GM12878 (cell line): ENCODE measurements around the gene TMEM144. TPM values are rescaled to one million over a fixed set of nuclear protein-coding genes. Genes with fewer than 3 reads are reported as not detected.

ENCODE experiments used
- ATAC-seq: fragments of 200-7000 bp; cut with Tn5 transposase; 3 replicates; pipeline ENCODE4 v1.9.1; 2020; ENCODE audit warnings: mild to moderate bottlenecking, moderate library complexity
- BruUV-seq: library from RNA; stranded (reverse); fragments of 400-500 nt; replicated peaks from 2 replicates; lab custom pipeline; 2021; lab: Mats Ljungman, UMichigan
- CTCF ChIA-PET: fragments of 300-600 bp; sonication (Branson Sonifier 250); formaldehyde crosslinking; extraction: SDS; loops from one replicate; lab custom pipeline; 2021; ENCODE audit warnings: inconsistent platforms; lab: Yijun Ruan, JAX
- POLR2A ChIA-PET: fragments of 350-600 bp; formaldehyde crosslinking; extraction: SDS; loops from one replicate; lab custom pipeline; 2021; ENCODE audit warnings: inconsistent platforms; lab: Charles Lee
- RAD21 ChIA-PET: fragments of 300-600 bp; sonication (Branson Sonifier 250); formaldehyde crosslinking; loops from one replicate; lab custom pipeline; 2023; ENCODE audit warnings: antibody characterized with exemption; ENCODE audit not compliant: unreplicated experiment; lab: Charles Lee
- SMC1A ChIA-PET: fragments of 300-600 bp; sonication (Branson Sonifier 250); formaldehyde crosslinking; loops from one replicate; lab custom pipeline; 2023; ENCODE audit not compliant: unreplicated experiment, uncharacterized antibody; lab: Charles Lee
- DNase-seq: peaks from one replicate; pipeline ENCODE4 v3.0.0-alpha.2; 2011; ENCODE audit warnings: low read depth, low spot score
- FAIRE-seq: peaks from 3 replicates; lab custom pipeline; 2011; peaks lifted over from hg19 to GRCh38; lab: Jason Lieb, UNC
- H2AFZ ChIP-seq: 2 replicates; pipeline ENCODE4 v1.6.0; 2011; ENCODE audit warnings: low read depth, low read length, control low read depth; ENCODE audit not compliant: control insufficient read depth
- H3K27ac ChIP-seq: 2 replicates; pipeline ENCODE4 v1.5.1; 2011; ENCODE audit warnings: control low read depth; ENCODE audit not compliant: control insufficient read depth, insufficient read depth
- H3K27me3 ChIP-seq, 2 experiments: replicated peaks in 1 of 2; 2 replicates each; pipeline versions ENCODE4 v1.6.0 to v1.6.1; 2011; ENCODE audit warnings: low read length in 1 of 2; ENCODE audit not compliant: control insufficient read depth in 2 of 2, insufficient read depth in 2 of 2
- H3K36me3 ChIP-seq, 2 experiments: 2 replicates each; pipeline ENCODE4 v1.5.1; 2011; ENCODE audit warnings: low read length in 1 of 2; ENCODE audit not compliant: control insufficient read depth in 2 of 2, insufficient read depth in 2 of 2
- H3K4me1 ChIP-seq: 2 replicates; pipeline ENCODE4 v1.6.1; 2011; ENCODE audit warnings: mild to moderate bottlenecking, low read length, moderate library complexity, mixed read lengths; ENCODE audit not compliant: control insufficient read depth, insufficient read depth
- H3K4me2 ChIP-seq: 2 replicates; pipeline ENCODE4 v1.6.0; 2011; ENCODE audit warnings: control low read depth; ENCODE audit not compliant: control insufficient read depth, insufficient read depth
- H3K4me3 ChIP-seq: fragments of 200-600 bp; sonication (generic); 2 replicates; pipeline ENCODE4 v1.5.1; 2016
- H3K79me2 ChIP-seq: 2 replicates; pipeline ENCODE4 v1.6.0; 2011; ENCODE audit warnings: low read length; ENCODE audit not compliant: control insufficient read depth, insufficient read depth
- H3K9ac ChIP-seq: 2 replicates; pipeline ENCODE4 v1.8.0; 2011; ENCODE audit warnings: low read length, control low read depth, mixed read lengths; ENCODE audit not compliant: control insufficient read depth, insufficient read depth
- H3K9me3 ChIP-seq: replicated peaks from 3 replicates; pipeline ENCODE4 v1.5.1; 2011; ENCODE audit warnings: mild to moderate bottlenecking, low read length; ENCODE audit not compliant: control insufficient read depth, insufficient read depth
- H4K20me1 ChIP-seq: 2 replicates; pipeline ENCODE4 v1.6.0; 2011; ENCODE audit not compliant: control insufficient read depth, insufficient read depth
- GATAD2B ChIP-seq: fragments of 450-650 bp; conservative IDR thresholded peaks from 2 replicates; pipeline ENCODE4 v1.6.1; 2017; ENCODE audit warnings: low read depth, mild to moderate bottlenecking, moderate library complexity
- HDAC6 ChIP-seq: fragments of 200-600 bp; sonication (generic); IDR thresholded peaks from one replicate; pipeline ENCODE4 v1.8.0; 2017; ENCODE audit warnings: antibody characterized with exemption; ENCODE audit not compliant: unreplicated experiment
- HDGF ChIP-seq: fragments of 450-650 bp; IDR thresholded peaks from 2 replicates; pipeline ENCODE4 v1.6.1; 2016; ENCODE audit warnings: antibody characterized with exemption
- IKZF2 ChIP-seq, 2 experiments: fragments of 450-650 bp; IDR thresholded peaks; 2 replicates each; pipeline ENCODE4 v1.6.1; 2017; ENCODE audit warnings: mild to moderate bottlenecking in 2 of 2, moderate library complexity in 2 of 2
- WGBS: methylation state at CpG from one replicate; pipeline ENCODE4 v1.1.6; 2016; ENCODE audit warnings: low lambda C conversion rate; ENCODE audit not compliant: insufficient replicate concordance, insufficient coverage; ENCODE audit errors: missing lambda C conversion rate; 5-methylcytosine and 5-hydroxymethylcytosine counted together
- in situ Hi-C: fragments of 300-500 bp; cut with MboI; formaldehyde crosslinking; loops from 9 replicates; pipeline ENCODE4 v1.14.3; 2018; ENCODE audit warnings: mixed read lengths
- intact Hi-C: fragments of 100-400 bp; cut with micrococcal nuclease; formaldehyde crosslinking; loops from one replicate; pipeline ENCODE4 v1.14.2; 2022; ENCODE audit not compliant: unreplicated experiment
- polyA plus RNA-seq, 11 experiments: library from polyadenylated mRNA; depleted of rRNA in 4 of 11; unstranded in 6 of 11; stranded (reverse) in 5 of 11; fragments of >200 nt; fragmentation: Nextera tagmentation in 4 of 11; fragmentation: Illumina TruSeq in 1 of 11; extraction: Ambion mirVana in 4 of 11; extraction: Trizol in 1 of 11; gene quantifications; 1 replicate in 1 of 11; 2 replicates in 10 of 11; pipeline versions ENCODE4 v1.2.1 to v1.2.3, GENCODE V29; 2011 to 2016; ENCODE audit warnings: inconsistent platforms in 2 of 11, missing spikeins in 2 of 11, low read depth in 1 of 11
- total RNA-seq, 4 experiments: library from RNA; depleted of rRNA in 3 of 4; stranded (reverse); fragments of >200 nt in 3 of 4; fragmentation: Illumina TruSeq in 1 of 4; extraction: Trizol in 1 of 4; gene quantifications; 2 replicates each; pipeline versions ENCODE4 v1.2.1 to v1.2.3, GENCODE V29; 2013 to 2021
- TF ChIP-seq, protein P1 (sequence below): IDR thresholded peaks from 2 replicates; pipeline ENCODE4 v1.6.1; 2011; ENCODE audit warnings: low read depth, low read length, improper control_type of control experiment, borderline replicate concordance
- TF ChIP-seq, protein P2 (sequence below): IDR thresholded peaks from 2 replicates; pipeline ENCODE4 v1.6.1; 2011; ENCODE audit warnings: borderline replicate concordance, low read depth, mild to moderate bottlenecking, moderate library complexity, mixed read lengths, low read length; ENCODE audit not compliant: insufficient read depth; ENCODE audit errors: extremely low read length
- TF ChIP-seq, protein P3 (sequence below): fragments of 150-350 bp; IDR thresholded peaks from 2 replicates; pipeline ENCODE4 v1.6.1; 2016; ENCODE audit warnings: low read depth, low read length
- TF ChIP-seq, protein P4 (sequence below): fragments of 450-650 bp; formaldehyde crosslinking; IDR thresholded peaks from 2 replicates; pipeline ENCODE4 v1.5.0; 2022; ENCODE audit warnings: mild to moderate bottlenecking, missing genetic modification characterization

TMEM144 gene
- total and polyA plus RNA-seq, 10 of the 15 experiments (the other 5 are each of a cell fraction or from before 2014, with no cell fraction given): 0.08 to 1.8 (median 1.4) TPM

DNA sequence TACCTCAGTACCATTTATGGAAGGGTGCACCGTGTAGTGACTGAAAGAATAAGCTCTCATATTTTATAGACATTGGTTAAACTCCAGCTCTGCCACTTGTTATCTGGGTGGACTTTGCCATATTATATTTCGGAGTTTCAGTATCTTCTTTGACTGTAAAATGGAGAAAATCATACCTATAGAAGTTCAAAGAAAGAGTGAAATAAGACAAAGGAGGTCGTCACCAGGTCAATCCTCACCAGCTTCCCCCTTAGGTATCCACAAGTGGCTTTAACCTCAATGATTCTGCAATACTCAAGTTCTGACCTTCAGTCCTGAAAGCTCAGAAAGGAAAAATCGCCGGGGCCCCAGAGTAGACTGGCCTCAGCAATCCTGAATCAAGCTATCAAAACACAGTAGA, 64.3 kb downstream of the TMEM144 start:
- ATAC-seq: no peak
- Histone ChIP-seq H3K4me3 (no peak overlapping the region), H4K20me1 (no peaks in the 10 kb centered on the region), H3K36me3 (no peaks in the 10 kb centered on the region), H3K4me1 (no peaks in the 10 kb centered on the region), H2AFZ (no peak overlapping the region), H3K27ac (no peak overlapping the region), H3K79me2 (no peaks in the 10 kb centered on the region), H3K9me3 (no peaks in the 10 kb centered on the region), H3K4me2 (no peak overlapping the region), H3K27me3 (no peaks in the 10 kb centered on the region), H3K9ac (no peak overlapping the region)
- CTCF ChIA-PET: interaction anchor here (1.8 kb wide), 1 partner anchor 19 kb away, joined by 7 read pairs; no protein-coding TSS in a partner anchor
- 2% methylated on average over 5 of the region's 5 CpGs for WGBS
- RAD21 ChIA-PET: no interaction called here
- SMC1A ChIA-PET: interaction anchor here (0.6 kb wide), 1 partner anchor 331 kb away, joined by 3 read pairs; no protein-coding TSS in a partner anchor
- in situ Hi-C loops: loop anchor here (25.0 kb wide), 1 partner anchor 938 kb away; no protein-coding TSS in a partner anchor
- no peak for FAIRE-seq
- TF ChIP-seq HDAC6 (no peak), HDGF (no peak), IKZF2 (IDR thresholded peaks at IDR 0.05) (no peak)
- TF ChIP-seq, protein P1, sequence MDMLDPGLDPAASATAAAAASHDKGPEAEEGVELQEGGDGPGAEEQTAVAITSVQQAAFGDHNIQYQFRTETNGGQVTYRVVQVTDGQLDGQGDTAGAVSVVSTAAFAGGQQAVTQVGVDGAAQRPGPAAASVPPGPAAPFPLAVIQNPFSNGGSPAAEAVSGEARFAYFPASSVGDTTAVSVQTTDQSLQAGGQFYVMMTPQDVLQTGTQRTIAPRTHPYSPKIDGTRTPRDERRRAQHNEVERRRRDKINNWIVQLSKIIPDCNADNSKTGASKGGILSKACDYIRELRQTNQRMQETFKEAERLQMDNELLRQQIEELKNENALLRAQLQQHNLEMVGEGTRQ: no peak
- TF ChIP-seq, protein P2, sequence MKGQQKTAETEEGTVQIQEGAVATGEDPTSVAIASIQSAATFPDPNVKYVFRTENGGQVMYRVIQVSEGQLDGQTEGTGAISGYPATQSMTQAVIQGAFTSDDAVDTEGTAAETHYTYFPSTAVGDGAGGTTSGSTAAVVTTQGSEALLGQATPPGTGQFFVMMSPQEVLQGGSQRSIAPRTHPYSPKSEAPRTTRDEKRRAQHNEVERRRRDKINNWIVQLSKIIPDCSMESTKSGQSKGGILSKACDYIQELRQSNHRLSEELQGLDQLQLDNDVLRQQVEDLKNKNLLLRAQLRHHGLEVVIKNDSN: no peak
- intact Hi-C loops: no loop called here
- BruUV-seq: no TSS peak
- POLR2A ChIA-PET: no interaction called here
- no peak for DNase-seq

DNA sequence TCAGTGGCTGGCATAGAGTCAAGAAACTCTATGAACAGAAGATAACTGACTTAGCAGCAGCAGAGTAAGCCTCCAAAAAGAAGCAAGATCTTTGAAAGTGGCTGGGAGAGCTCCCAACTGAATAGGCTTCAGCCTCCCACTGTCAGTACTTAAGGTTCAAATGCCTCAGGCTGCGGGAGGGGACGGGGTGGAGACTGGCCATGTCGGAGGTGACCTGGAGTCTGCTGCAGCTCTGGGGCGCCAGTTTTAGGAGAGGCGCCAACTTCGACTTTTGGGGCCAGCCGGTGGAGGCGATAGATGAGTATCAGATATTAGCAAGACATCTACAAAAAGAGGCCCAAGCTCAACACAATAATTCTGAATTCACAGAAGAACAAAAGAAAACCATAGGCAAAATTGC, 67.3 kb downstream of the TMEM144 start:
- RAD21 ChIA-PET: no interaction called here
- Histone ChIP-seq H3K36me3 (no peaks in the 10 kb centered on the region), H3K4me1 (no peaks in the 10 kb centered on the region), H4K20me1 (no peaks in the 10 kb centered on the region), H3K4me2 (no peak overlapping the region), H3K4me3 (no peak overlapping the region), H2AFZ (no peak overlapping the region), H3K27me3 (no peaks in the 10 kb centered on the region), H3K27ac (no peak overlapping the region), H3K79me2 (no peaks in the 10 kb centered on the region), H3K9me3 (no peaks in the 10 kb centered on the region), H3K9ac (no peak overlapping the region)
- 56% methylated on average over 8 of the region's 8 CpGs for WGBS
- FAIRE-seq (no peak), ATAC-seq (no peak), DNase-seq (no peak)
- CTCF ChIA-PET: no interaction called here
- in situ Hi-C loops (no loop called here), intact Hi-C loops (no loop called here)
- POLR2A ChIA-PET: no interaction called here
- SMC1A ChIA-PET: no interaction called here
- BruUV-seq: no TSS peak
- TF ChIP-seq, protein P3, sequence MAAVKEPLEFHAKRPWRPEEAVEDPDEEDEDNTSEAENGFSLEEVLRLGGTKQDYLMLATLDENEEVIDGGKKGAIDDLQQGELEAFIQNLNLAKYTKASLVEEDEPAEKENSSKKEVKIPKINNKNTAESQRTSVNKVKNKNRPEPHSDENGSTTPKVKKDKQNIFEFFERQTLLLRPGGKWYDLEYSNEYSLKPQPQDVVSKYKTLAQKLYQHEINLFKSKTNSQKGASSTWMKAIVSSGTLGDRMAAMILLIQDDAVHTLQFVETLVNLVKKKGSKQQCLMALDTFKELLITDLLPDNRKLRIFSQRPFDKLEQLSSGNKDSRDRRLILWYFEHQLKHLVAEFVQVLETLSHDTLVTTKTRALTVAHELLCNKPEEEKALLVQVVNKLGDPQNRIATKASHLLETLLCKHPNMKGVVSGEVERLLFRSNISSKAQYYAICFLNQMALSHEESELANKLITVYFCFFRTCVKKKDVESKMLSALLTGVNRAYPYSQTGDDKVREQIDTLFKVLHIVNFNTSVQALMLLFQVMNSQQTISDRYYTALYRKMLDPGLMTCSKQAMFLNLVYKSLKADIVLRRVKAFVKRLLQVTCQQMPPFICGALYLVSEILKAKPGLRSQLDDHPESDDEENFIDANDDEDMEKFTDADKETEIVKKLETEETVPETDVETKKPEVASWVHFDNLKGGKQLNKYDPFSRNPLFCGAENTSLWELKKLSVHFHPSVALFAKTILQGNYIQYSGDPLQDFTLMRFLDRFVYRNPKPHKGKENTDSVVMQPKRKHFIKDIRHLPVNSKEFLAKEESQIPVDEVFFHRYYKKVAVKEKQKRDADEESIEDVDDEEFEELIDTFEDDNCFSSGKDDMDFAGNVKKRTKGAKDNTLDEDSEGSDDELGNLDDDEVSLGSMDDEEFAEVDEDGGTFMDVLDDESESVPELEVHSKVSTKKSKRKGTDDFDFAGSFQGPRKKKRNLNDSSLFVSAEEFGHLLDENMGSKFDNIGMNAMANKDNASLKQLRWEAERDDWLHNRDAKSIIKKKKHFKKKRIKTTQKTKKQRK: no peak
- TF ChIP-seq GATAD2B: no peak
- TF ChIP-seq, protein P4, sequence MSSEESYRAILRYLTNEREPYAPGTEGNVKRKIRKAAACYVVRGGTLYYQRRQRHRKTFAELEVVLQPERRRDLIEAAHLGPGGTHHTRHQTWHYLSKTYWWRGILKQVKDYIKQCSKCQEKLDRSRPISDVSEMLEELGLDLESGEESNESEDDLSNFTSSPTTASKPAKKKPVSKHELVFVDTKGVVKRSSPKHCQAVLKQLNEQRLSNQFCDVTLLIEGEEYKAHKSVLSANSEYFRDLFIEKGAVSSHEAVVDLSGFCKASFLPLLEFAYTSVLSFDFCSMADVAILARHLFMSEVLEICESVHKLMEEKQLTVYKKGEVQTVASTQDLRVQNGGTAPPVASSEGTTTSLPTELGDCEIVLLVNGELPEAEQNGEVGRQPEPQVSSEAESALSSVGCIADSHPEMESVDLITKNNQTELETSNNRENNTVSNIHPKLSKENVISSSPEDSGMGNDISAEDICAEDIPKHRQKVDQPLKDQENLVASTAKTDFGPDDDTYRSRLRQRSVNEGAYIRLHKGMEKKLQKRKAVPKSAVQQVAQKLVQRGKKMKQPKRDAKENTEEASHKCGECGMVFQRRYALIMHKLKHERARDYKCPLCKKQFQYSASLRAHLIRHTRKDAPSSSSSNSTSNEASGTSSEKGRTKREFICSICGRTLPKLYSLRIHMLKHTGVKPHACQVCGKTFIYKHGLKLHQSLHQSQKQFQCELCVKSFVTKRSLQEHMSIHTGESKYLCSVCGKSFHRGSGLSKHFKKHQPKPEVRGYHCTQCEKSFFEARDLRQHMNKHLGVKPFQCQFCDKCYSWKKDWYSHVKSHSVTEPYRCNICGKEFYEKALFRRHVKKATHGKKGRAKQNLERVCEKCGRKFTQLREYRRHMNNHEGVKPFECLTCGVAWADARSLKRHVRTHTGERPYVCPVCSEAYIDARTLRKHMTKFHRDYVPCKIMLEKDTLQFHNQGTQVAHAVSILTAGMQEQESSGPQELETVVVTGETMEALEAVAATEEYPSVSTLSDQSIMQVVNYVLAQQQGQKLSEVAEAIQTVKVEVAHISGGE (CRISPR knock-in tag): no peak
